Stimulated activated CD4-positive, alpha-beta T cell treated with anti-CD3 and anti-CD28 coated beads, Interleukin-12 subunit alpha, Interleukin-12 subunit beta, amount 100 ng/mL, for 24 hours (primary cell): ENCODE data around the gene PPM1H.
"Not testable (repeated sequence)": the region's sequence is repeated elsewhere in the genome, so short reads cannot be mapped to it uniquely, and the experiment has no call there.

Experiments
- DNase-seq, 2 experiments: peaks; one replicate each; pipeline ENCODE4 v3.0.0-alpha.2; 2020; ENCODE audit warnings: low read depth in 2 of 2

Gene PPM1H

GRCh38 chr12:62947364-62947763 lies 12.4 kb upstream of the PPM1H start:
- DNase-seq, result no peak

GRCh38 chr12:62943779-62944395 lies 8.9 kb upstream of the PPM1H start:
- no peak for DNase-seq

DNA sequence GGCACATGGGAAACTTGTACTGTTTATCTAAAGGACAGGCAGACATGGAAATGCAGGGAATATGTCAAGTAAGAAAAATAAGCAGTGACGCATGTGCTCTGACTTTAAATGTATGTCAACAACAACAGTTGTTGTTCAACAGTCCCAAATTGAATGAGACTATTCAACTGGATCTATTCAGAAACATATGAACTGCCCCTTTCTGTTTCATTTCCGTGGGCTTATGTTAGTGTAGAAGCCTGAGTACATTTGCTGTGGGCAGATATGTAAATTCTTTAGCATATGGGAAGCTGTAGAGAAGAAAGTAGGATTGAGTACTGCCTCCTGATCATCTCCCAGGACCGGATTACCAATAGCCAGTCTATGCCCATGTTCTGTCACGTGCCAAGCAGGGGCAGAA lies 7.4 kb upstream of the PPM1H start:
- not testable (repeated sequence) for DNase-seq

GRCh38 chr12:62934239-62934798 lies 631 bp downstream of the PPM1H start:
- peak; percentile 0 to 11 for DNase-seq

DNA sequence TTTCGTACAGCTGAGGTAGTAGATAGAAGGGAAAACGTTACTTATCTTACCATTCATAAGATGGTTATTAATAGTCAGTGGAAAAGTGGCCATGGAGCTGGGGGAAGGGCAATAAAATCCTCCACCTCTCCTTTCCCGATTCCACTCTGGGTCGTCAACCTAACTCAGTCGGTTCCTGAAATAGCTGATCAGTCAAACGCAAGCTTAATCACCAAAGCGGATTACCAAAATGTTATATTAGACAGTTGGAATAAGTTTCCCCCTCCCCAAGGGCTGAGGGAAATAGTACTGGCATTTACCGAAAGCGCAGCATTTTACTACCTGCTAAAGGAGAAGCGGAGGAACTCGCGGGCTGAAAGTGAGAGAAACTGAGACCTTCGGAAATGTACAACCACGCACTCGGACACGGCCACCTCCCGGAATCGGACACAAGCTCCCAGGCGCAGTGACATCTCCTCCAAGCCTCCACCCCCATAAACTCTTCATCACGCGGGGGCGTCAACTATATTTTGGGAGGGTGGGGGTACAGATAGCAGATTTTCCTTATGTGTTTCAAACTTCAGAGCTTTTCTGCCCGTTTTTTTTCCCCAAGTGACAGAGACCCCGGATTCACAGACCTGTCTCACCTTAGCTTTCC lies 1.2 kb downstream of the PPM1H start:
- DNase-seq, result no peak

DNA sequence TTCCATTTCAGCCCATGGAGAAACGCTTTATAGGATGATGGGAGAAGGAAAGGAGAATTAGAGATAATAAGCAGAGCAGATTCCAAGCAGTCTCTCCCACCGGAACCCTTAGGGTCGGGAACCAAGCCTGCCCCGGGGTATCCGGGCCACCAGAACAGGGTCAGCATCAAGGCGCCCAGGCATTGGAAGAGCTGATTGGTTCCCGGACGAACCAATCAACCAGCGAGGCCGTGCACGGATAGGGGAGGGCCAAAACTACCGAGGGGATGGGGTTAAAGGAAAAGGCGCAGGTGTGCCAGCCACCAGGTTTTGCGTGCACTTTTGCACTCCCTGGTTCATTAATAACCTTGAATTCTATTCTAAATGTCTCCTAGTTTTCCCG lies 1.7 kb downstream of the PPM1H start:
- no peak for DNase-seq

DNA sequence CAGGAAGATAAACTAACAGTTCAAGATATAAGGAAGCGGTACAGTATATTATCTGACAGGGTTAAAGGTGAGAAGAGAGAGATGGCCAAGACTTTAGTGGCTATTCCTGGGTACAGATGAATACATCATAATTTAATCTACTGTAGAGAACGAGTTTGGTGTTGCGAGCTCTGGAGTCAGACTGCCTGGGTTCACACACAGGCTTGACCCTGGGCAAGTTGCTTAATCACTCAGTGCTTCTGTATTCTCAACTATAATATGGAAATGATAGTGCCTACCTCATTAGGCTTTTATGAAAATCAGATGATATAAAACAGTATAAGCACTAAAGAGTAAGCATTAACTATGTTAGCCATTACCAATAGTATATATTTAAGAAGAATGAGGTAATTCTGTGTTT lies 3.5 kb downstream of the PPM1H start:
- no peak for DNase-seq

DNA sequence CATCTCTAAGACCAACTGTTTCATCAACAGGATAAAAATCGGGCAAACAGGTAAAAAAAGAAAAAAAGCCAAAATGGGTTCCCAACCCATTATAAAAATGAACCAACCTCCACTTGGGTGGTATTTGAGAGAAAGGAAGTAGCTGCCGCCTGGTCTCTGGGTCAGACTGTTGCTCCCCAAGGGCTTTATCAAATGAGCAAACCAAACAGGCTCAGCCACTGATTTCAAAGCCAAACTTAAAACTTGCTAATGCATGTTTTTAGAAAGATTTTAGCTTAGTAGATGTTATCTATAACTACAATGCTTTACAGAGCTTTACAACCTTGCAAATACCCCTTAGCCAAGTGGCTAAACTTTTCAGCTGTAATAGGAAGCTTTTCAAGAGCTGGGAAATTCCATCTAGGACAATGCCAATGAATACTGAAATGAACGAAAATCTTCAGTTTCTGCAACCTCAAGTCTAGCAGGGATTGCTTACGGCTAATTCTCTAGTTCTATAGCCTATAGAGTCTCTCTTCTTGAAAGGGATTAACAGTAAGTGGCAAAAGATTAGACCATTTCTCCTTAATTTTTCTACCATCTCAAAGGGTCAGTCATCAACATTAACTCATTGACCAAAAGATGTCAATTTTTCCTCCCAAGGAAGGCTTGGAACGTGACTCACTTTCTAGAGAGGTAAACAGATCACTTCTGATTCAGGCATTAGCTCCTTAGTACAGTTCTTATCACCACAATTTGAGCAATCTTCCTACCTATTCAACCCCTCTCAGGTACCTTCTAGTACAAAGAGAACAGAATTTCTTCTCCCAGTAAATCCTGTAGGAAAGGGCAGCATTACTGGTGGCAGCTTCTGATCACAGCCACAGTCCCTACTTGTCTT lies 4.2 kb downstream of the PPM1H start:
- no peak for DNase-seq

GRCh38 chr12:62928632-62929031 lies 6.3 kb downstream of the PPM1H start:
- DNase-seq, result no peak

GRCh38 chr12:62925680-62926079 lies 9.3 kb downstream of the PPM1H start:
- DNase-seq, result no peak

DNA sequence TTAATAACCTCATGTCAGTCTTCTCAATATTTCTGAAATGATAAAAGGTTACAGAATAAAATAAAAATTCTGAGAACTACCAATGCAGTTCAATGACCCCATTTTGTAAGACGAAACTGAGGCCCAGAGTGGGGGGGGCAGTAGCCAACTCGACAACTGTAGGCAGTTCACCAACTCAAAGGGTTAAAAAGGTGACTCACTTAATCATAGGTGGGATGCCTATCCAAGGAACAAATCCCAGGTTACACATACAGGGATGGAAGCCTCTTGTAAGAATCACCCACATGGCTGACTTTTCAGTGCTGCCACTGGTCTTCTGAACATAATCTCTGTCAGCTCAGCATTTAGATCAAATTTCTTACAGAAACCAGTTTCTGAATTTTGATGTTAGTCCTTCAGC lies 10.9 kb downstream of the PPM1H start:
- DNase-seq, result no peak

DNA sequence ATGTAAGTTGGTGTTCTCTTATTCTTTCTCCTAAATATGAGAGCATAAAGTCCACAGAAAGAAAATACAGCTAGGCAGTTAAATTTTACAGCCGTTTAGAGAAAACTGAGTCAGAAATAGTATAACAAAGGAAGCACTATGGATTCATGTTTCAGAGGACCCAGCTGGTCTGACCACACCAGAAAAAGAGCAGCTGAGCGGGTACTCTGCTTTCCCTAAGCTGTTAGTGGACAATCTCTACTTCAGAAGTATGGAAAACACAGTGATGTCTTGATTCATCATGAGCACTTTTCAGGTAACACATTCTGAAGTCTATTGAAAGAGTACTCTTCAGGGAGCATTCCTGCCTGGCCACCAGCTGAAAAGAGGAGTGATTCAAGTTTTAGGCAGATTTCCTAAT lies 12.4 kb downstream of the PPM1H start:
- DNase-seq, result no peak

- no peak for DNase-seq
These were observed 15.1 kb downstream of the PPM1H start for GRCh38 chr12:62919838-62920237.

DNA sequence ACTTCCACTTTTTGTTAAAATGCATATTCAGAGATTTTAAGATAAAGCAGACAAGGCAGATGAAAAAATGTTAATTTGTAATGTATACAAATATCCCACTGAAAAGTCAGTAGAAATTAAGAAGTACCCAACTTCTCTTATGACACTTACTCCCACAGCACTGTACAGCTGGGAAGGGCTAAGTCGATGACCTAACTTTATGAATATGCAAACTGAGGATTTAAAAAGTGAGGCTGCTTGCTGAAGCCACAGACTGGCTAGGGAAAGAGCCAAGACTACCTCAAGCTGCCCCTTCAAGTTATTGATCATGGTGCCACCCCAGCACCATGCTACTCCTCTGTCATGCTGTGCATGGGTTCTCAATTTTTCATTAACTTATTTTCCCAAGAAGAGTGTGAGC lies 17.0 kb downstream of the PPM1H start:
- no peak for DNase-seq

GRCh38 chr12:62916632-62917425 lies 18.1 kb downstream of the PPM1H start:
- DNase-seq, result no peak

DNA sequence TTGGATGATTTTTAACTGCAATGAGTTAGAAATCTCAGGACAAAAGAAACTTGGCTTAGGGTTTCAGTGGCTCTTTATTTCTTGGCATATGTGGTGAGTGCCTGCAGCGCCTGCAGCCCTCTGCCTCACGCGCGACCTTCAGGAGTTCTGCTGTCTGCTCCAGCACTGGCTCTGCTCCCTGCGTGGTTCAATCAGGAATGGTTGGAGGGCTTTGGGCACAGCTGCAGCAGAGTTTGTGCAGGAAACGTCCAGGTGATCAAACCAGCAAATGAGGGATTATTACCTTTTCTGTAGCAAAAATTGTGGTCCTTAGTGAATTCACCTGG lies 19.8 kb downstream of the PPM1H start:
- DNase-seq, result no peak

- DNase-seq, result no peak
These were observed 20.3 kb downstream of the PPM1H start for GRCh38 chr12:62914443-62915203.

- no peak for DNase-seq
These were observed 21.6 kb downstream of the PPM1H start for GRCh38 chr12:62913380-62913779.

GRCh38 chr12:62912644-62913043 lies 22.3 kb downstream of the PPM1H start:
- no peak for DNase-seq

DNA sequence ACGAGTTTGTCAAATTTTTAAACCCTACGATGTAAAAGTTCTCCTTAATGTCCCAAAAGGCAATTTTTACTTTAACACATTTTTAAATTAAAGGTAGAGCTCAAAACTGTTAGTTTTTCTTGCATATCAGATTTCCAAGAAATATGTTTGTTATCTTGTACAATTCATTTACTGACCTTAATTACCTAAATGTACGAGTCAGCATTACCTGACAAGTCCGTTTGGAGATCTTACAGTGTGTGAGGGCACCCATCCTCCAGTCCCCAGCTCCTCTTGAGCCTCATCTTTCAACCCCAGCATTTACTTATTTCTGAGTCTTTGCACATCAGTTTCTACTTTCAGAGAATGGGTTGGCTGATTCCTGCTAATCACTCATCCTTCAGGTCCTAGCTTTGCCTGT lies 23.7 kb downstream of the PPM1H start:
- no peak for DNase-seq

- no peak for DNase-seq
These were observed 24.3 kb downstream of the PPM1H start for GRCh38 chr12:62910549-62911169.
